Measurements from ENCODE around the gene ARMC2. TPM values are rescaled to one million over a fixed set of nuclear protein-coding genes. Genes with fewer than 3 reads are reported as not detected.

ARMC2 gene
- total RNA-seq, 2 donors from 2014 or later: 2.9 to 5.7 TPM

- peak overlapping the region; percentile 46 for H3K27ac Mint-ChIP-seq
- peak overlapping the region; percentile 48 for H3K4me3 Mint-ChIP-seq
- peak; percentile 46 for ATAC-seq (replicated peaks)
- H3K4me1 Mint-ChIP-seq: peaks cover 25% of the 10 kb centered on the region
- H3K36me3 Mint-ChIP-seq (ENCODE audit: low read depth): peaks cover 60% of the 10 kb centered on the region
- no peaks in the 10 kb centered on the region for H3K9me3 Mint-ChIP-seq
- no peaks in the 10 kb centered on the region for H3K27me3 Mint-ChIP-seq
Observed at GRCh38 chr6:109002051-109002697, 154.0 kb downstream of the ARMC2 start.

GRCh38 chr6:109002882-109003281 is 154.7 kb downstream of the ARMC2 start:
- Mint-ChIP-seq H3K4me3 (peak overlapping the region; percentile 48), H3K27me3 (no peaks in the 10 kb centered on the region), H3K27ac (no peak overlapping the region), H3K36me3 (ENCODE audit: low read depth) (peaks cover 58% of the 10 kb centered on the region), H3K4me1 (peaks cover 31% of the 10 kb centered on the region), H3K9me3 (no peaks in the 10 kb centered on the region)
- ATAC-seq (replicated peaks): no peak

GRCh38 chr6:109006818-109007217 is 158.6 kb downstream of the ARMC2 start:
- H3K27ac Mint-ChIP-seq: peak overlapping the region; percentile 90
- H3K36me3 Mint-ChIP-seq (ENCODE audit: low read depth): peaks cover 26% of the 10 kb centered on the region
- H3K27me3 Mint-ChIP-seq: no peaks in the 10 kb centered on the region
- peaks cover 38% of the 10 kb centered on the region for H3K4me1 Mint-ChIP-seq
- peak overlapping the region; percentile 90 for H3K4me3 Mint-ChIP-seq
- no peak for ATAC-seq (replicated peaks)
- H3K9me3 Mint-ChIP-seq: no peaks in the 10 kb centered on the region

GRCh38 chr6:109007521-109007920 is 159.3 kb downstream of the ARMC2 start:
- ATAC-seq (replicated peaks): no peak
- H3K9me3 Mint-ChIP-seq: no peaks in the 10 kb centered on the region
- H3K4me3 Mint-ChIP-seq: peak overlapping the region; percentile 90
- no peaks in the 10 kb centered on the region for H3K27me3 Mint-ChIP-seq
- peaks cover 34% of the 10 kb centered on the region for H3K4me1 Mint-ChIP-seq
- peak overlapping the region; percentile 90 for H3K27ac Mint-ChIP-seq
- H3K36me3 Mint-ChIP-seq (ENCODE audit: low read depth): peaks cover 19% of the 10 kb centered on the region

- Mint-ChIP-seq H3K27me3 (no peaks in the 10 kb centered on the region), H3K36me3 (ENCODE audit: low read depth) (peaks cover 16% of the 10 kb centered on the region), H3K9me3 (no peaks in the 10 kb centered on the region), H3K27ac (peak overlapping the region; percentile 90), H3K4me3 (peak overlapping the region; percentile 90), H3K4me1 (peaks cover 39% of the 10 kb centered on the region)
- ATAC-seq (replicated peaks): peak; percentile 23
Observed at GRCh38 chr6:109008054-109008453, 159.8 kb downstream of the ARMC2 start.

- peaks cover 45% of the 10 kb centered on the region for H3K4me1 Mint-ChIP-seq
Observed at GRCh38 chr6:109008537-109009235, 160.5 kb downstream of the ARMC2 start.

GRCh38 chr6:109009236-109009961 is 161.2 kb downstream of the ARMC2 start:
- Mint-ChIP-seq H3K4me1 (peaks cover 50% of the 10 kb centered on the region), H3K27me3 (no peaks in the 10 kb centered on the region), H3K27ac (peak overlapping the region; percentile 92), H3K9me3 (no peaks in the 10 kb centered on the region), H3K36me3 (ENCODE audit: low read depth) (peaks cover 16% of the 10 kb centered on the region), H3K4me3 (peak overlapping the region; percentile 90)
- peak; percentile 90 for ATAC-seq (replicated peaks)

More at GRCh38 chr6:109008537-109009235, 160.5 kb downstream of the ARMC2 start:
- H3K27me3 Mint-ChIP-seq: no peaks in the 10 kb centered on the region
- peak overlapping the region; percentile 90 for H3K27ac Mint-ChIP-seq
- peak; percentile 45 for ATAC-seq (replicated peaks)
- peak overlapping the region; percentile 90 for H3K4me3 Mint-ChIP-seq
- H3K36me3 Mint-ChIP-seq (ENCODE audit: low read depth): peaks cover 16% of the 10 kb centered on the region
- H3K9me3 Mint-ChIP-seq: no peaks in the 10 kb centered on the region

GRCh38 chr6:109009962-109010704 is 161.9 kb downstream of the ARMC2 start:
- Mint-ChIP-seq H3K27ac (peak overlapping the region; percentile 92), H3K4me3 (peak overlapping the region; percentile 90), H3K27me3 (no peaks in the 10 kb centered on the region), H3K36me3 (ENCODE audit: low read depth) (peaks cover 16% of the 10 kb centered on the region), H3K4me1 (peaks cover 52% of the 10 kb centered on the region), H3K9me3 (no peaks in the 10 kb centered on the region)
- ATAC-seq (replicated peaks): no peak

GRCh38 chr6:109010705-109011102 is 162.5 kb downstream of the ARMC2 start:
- H3K4me1 Mint-ChIP-seq: peaks cover 55% of the 10 kb centered on the region
- H3K9me3 Mint-ChIP-seq: no peaks in the 10 kb centered on the region
- H3K4me3 Mint-ChIP-seq: peak overlapping the region; percentile 90
- H3K27me3 Mint-ChIP-seq: no peaks in the 10 kb centered on the region
- H3K27ac Mint-ChIP-seq: peak overlapping the region; percentile 92
- H3K36me3 Mint-ChIP-seq (ENCODE audit: low read depth): peaks cover 16% of the 10 kb centered on the region
- ATAC-seq (replicated peaks): no peak

- Mint-ChIP-seq H3K4me3 (peak overlapping the region; percentile 40), H3K9me3 (no peaks in the 10 kb centered on the region), H3K4me1 (peaks cover 34% of the 10 kb centered on the region), H3K27me3 (no peaks in the 10 kb centered on the region), H3K36me3 (ENCODE audit: low read depth) (no peaks in the 10 kb centered on the region), H3K27ac (peak overlapping the region; percentile 92)
- ATAC-seq (replicated peaks): peak; percentile 6
Observed at GRCh38 chr6:109013656-109014305, 165.6 kb downstream of the ARMC2 start.

GRCh38 chr6:109014606-109015005 is 166.4 kb downstream of the ARMC2 start:
- H3K9me3 Mint-ChIP-seq: no peaks in the 10 kb centered on the region
- H3K4me3 Mint-ChIP-seq: peak overlapping the region; percentile 40
- no peak for ATAC-seq (replicated peaks)
- peak overlapping the region; percentile 92 for H3K27ac Mint-ChIP-seq
- H3K4me1 Mint-ChIP-seq: peaks cover 39% of the 10 kb centered on the region
- no peaks in the 10 kb centered on the region for H3K36me3 Mint-ChIP-seq (ENCODE audit: low read depth)
- H3K27me3 Mint-ChIP-seq: no peaks in the 10 kb centered on the region

GRCh38 chr6:109015176-109015575 is 167.0 kb downstream of the ARMC2 start:
- Mint-ChIP-seq H3K4me3 (peak overlapping the region; percentile 40), H3K27me3 (no peaks in the 10 kb centered on the region), H3K9me3 (no peaks in the 10 kb centered on the region), H3K4me1 (peaks cover 39% of the 10 kb centered on the region), H3K36me3 (ENCODE audit: low read depth) (no peaks in the 10 kb centered on the region), H3K27ac (peak overlapping the region; percentile 92)
- ATAC-seq (replicated peaks): peak; percentile 23

- H3K9me3 Mint-ChIP-seq: no peaks in the 10 kb centered on the region
- peak; percentile 65 for ATAC-seq (replicated peaks)
- H3K36me3 Mint-ChIP-seq (ENCODE audit: low read depth): no peaks in the 10 kb centered on the region
- peak overlapping the region; percentile 4 for H3K27ac Mint-ChIP-seq
- no peaks in the 10 kb centered on the region for H3K27me3 Mint-ChIP-seq
- H3K4me3 Mint-ChIP-seq: peak overlapping the region; percentile 50
- peaks cover 15% of the 10 kb centered on the region for H3K4me1 Mint-ChIP-seq
Observed at GRCh38 chr6:109019911-109020310, 171.7 kb downstream of the ARMC2 start.

- H3K4me3 Mint-ChIP-seq: no peak overlapping the region
- H3K36me3 Mint-ChIP-seq (ENCODE audit: low read depth): no peaks in the 10 kb centered on the region
- no peak for ATAC-seq (replicated peaks)
- H3K9me3 Mint-ChIP-seq: no peaks in the 10 kb centered on the region
- H3K27ac Mint-ChIP-seq: no peak overlapping the region
- H3K27me3 Mint-ChIP-seq: no peaks in the 10 kb centered on the region
- H3K4me1 Mint-ChIP-seq: peaks cover 21% of the 10 kb centered on the region
Observed at GRCh38 chr6:109021870-109022269, 173.6 kb downstream of the ARMC2 start.

Measured in activated T-helper 17 cell treated with anti-CD3 and anti-CD28 coated beads, Interleukin-2, amount 50 U/mL, for 72 hours (primary cell).